Gastrocnemius medialis (tissue), 4 donors: ENCODE results near the gene SLCO3A1. TPM values are rescaled to one million over a fixed set of nuclear protein-coding genes. Genes with fewer than 3 reads are reported as not detected.

Source experiments
- ATAC-seq, 2 donors: fragments of 150-250 bp; one replicate each; pipeline ENCODE4 v1.9.1; 2016
- DNase-seq, 2 donors: peaks; one replicate each; pipeline ENCODE4 v3.0.0-alpha.2; 2019
- H3K27ac ChIP-seq, 4 donors: fragments of 200-600 bp; sonication (generic); 1 replicate in 1 of 4; 2 replicates in 3 of 4; pipeline ENCODE4 v1.5.1; 2016 to 2018; ENCODE audit warnings: mild to moderate bottlenecking in 2 of 4, moderate library complexity in 1 of 4
- H3K27me3 ChIP-seq, 3 donors: fragments of 200-600 bp; sonication (generic) in 2 of 3; 1 replicate in 1 of 3; 2 replicates in 2 of 3; pipeline versions ENCODE4 v1.5.1 to v1.6.0; 2016 to 2019; ENCODE audit warnings: mild to moderate bottlenecking in 1 of 3, moderate library complexity in 1 of 3
- H3K36me3 ChIP-seq, 2 donors: fragments of 200-600 bp; sonication (generic) in 1 of 2; one replicate each; pipeline ENCODE4 v1.5.1; 2017 to 2018
- H3K4me1 ChIP-seq, 2 donors: fragments of 200-600 bp; sonication (generic) in 1 of 2; one replicate each; pipeline ENCODE4 v1.5.1; 2016 to 2017; ENCODE audit warnings: mild to moderate bottlenecking in 2 of 2
- H3K4me3 ChIP-seq, 4 donors: fragments of 200-600 bp; sonication (generic) in 3 of 4; 1 replicate in 1 of 4; 2 replicates in 3 of 4; pipeline ENCODE4 v1.5.1; 2016 to 2019; ENCODE audit warnings: mild to moderate bottlenecking in 2 of 4
- H3K9me3 ChIP-seq, 3 donors: fragments of 200-600 bp; sonication (generic) in 2 of 3; 1 replicate in 1 of 3; 2 replicates in 2 of 3; pipeline ENCODE4 v1.5.1; 2016 to 2019
- POLR2A ChIP-seq, 2 donors: fragments of 450-650 bp; IDR thresholded peaks; one replicate each; pipeline ENCODE4 v1.6.1; 2017; ENCODE audit warnings: antibody characterized with exemption in 2 of 2, mild to moderate bottlenecking in 2 of 2, moderate library complexity in 2 of 2
- in situ Hi-C, 4 donors: fragments of 200-750 bp; cut with MboI; loops; one replicate each; pipeline versions ENCODE4 v1.15.0 to v1.8.0; 2017; ENCODE audit warnings: low sequenced_read_pairs in 4 of 4
- intact Hi-C: fragments of 100-400 bp; cut with DNase I; formaldehyde crosslinking; loops from one replicate; pipeline ENCODE4 v1.15.1; 2023; ENCODE audit warnings: low total_unique reads
- total RNA-seq, 4 donors: library from RNA; depleted of rRNA; stranded (reverse); fragments of >200 nt; gene quantifications; one replicate each; pipeline versions ENCODE4 v1.1.0 to v1.2.3, GENCODE V29; 2016
- TF ChIP-seq, protein P1 (sequence below), 5 experiments: fragments of 450-650 bp in 3 of 5; fragments of 200-600 bp in 2 of 5; sonication (generic) in 2 of 5; IDR thresholded peaks in 4 of 5; conservative IDR thresholded peaks in 1 of 5; 1 replicate in 4 of 5; 2 replicates in 1 of 5; pipeline ENCODE4 v1.5.1; 2016 to 2019; ENCODE audit warnings: antibody characterized with exemption in 5 of 5, mild to moderate bottlenecking in 3 of 5, moderate library complexity in 3 of 5

Gene SLCO3A1
- total RNA-seq, 4 donors from 2014 or later: 1.3 to 3.6 (median 3.0) TPM

DNA sequence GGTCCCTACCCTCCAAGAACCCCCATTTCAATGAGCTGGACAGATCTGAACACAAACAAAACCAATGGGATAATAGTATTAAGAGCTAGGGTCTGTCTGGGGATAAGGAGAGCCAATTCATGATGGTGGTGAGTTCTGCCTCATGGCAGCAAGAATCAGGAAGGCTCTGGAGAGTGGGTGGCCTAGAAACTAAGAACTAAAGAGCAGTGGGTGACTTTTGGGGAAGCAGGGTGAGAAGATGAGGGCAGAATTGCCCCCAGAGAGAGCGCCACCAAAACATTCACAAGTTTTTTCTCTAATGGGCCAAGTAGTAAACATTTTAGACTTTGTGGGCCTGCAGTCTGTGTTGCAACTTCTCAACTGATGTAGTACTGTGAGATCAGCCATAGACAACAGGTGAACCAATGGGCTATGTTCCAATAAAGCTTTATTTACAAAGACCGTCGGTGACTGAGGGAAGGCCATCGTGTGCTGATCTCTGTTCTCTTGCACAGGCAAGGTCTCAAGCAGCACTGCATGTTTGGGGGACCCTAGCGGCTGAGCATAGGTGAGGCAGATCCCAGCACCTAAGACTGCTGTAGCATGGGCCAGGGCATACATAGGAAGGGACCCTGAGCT lies 314.7 kb downstream of the SLCO3A1 start:
- H3K27me3 ChIP-seq: no peaks in the 10 kb centered on the region
- no peak for DNase-seq
- no peak overlapping the region for H3K27ac ChIP-seq
- no peaks in the 10 kb centered on the region for H3K9me3 ChIP-seq
- no peaks in the 10 kb centered on the region for H3K4me1 ChIP-seq
- H3K4me3 ChIP-seq: no peak overlapping the region
- TF ChIP-seq, protein P1, sequence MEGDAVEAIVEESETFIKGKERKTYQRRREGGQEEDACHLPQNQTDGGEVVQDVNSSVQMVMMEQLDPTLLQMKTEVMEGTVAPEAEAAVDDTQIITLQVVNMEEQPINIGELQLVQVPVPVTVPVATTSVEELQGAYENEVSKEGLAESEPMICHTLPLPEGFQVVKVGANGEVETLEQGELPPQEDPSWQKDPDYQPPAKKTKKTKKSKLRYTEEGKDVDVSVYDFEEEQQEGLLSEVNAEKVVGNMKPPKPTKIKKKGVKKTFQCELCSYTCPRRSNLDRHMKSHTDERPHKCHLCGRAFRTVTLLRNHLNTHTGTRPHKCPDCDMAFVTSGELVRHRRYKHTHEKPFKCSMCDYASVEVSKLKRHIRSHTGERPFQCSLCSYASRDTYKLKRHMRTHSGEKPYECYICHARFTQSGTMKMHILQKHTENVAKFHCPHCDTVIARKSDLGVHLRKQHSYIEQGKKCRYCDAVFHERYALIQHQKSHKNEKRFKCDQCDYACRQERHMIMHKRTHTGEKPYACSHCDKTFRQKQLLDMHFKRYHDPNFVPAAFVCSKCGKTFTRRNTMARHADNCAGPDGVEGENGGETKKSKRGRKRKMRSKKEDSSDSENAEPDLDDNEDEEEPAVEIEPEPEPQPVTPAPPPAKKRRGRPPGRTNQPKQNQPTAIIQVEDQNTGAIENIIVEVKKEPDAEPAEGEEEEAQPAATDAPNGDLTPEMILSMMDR (IDR thresholded peaks at IDR 0.05 in 4 of 5, conservative IDR thresholded peaks at IDR 0.05 in 1 of 5): no peak
- no peak for TF ChIP-seq POLR2A (IDR thresholded peaks at IDR 0.05)
- in situ Hi-C loops (loop anchor here in 1 of 4 donors (25.0 kb wide), 1 partner anchor 94 kb away; no protein-coding TSS in a partner anchor), intact Hi-C loops (no loop called here)
- ATAC-seq: no peak
- no peaks in the 10 kb centered on the region for H3K36me3 ChIP-seq

DNA sequence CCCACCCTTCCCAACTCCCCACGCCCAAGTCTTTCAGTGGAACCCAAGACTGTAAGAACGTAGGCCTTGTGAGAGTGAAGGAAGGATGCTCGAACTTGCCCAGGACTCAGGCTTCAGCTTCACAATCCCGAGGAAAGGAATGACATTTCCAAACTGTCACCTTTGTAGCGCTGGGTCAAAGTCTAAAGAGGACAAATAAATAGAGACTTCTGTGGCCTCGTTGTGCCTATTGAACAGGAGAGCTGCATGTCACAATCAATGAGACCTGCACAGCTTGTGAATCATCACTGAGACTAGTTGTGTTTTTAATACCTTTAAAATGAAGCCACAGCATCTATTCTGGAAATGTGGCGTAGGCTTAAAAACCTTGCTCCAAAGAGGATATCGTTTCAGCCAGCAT lies 317.4 kb downstream of the SLCO3A1 start:
- no peaks in the 10 kb centered on the region for H3K4me1 ChIP-seq
- H3K4me3 ChIP-seq: no peak overlapping the region
- H3K36me3 ChIP-seq: no peaks in the 10 kb centered on the region
- no peak overlapping the region for H3K27ac ChIP-seq
- ATAC-seq: no peak
- in situ Hi-C loops: loop anchor here in 1 of 4 donors (25.0 kb wide), 1 partner anchor 91 kb away; no protein-coding TSS in a partner anchor
- H3K9me3 ChIP-seq: no peaks in the 10 kb centered on the region
- TF ChIP-seq, protein P1 (IDR thresholded peaks at IDR 0.05 in 4 of 5, conservative IDR thresholded peaks at IDR 0.05 in 1 of 5): no peak
- no peak for TF ChIP-seq POLR2A (IDR thresholded peaks at IDR 0.05)
- no peak for DNase-seq
- intact Hi-C loops: no loop called here
- H3K27me3 ChIP-seq: no peaks in the 10 kb centered on the region

DNA sequence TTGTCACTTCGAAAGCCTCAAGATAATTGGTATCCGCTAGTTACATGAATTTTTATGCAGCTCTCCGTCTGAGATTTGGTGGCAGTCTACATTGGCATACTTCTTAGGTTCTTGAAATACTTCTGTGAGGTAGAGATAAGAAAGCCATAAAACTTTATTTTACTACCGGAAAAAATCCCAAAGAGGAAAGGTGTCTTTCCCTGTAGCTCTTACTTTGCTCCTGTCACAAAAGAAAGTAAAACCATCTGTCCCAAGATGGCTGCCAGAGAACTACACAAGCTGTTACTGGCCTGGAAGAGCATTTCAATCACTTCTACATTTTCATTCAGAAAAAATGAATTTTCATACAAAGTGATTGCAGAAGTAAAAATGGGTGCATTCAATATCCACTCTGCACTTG lies 325.4 kb downstream of the SLCO3A1 start:
- no peak for ATAC-seq
- H3K9me3 ChIP-seq: no peaks in the 10 kb centered on the region
- DNase-seq: no peak
- no peak for TF ChIP-seq POLR2A (IDR thresholded peaks at IDR 0.05)
- TF ChIP-seq, protein P1 (IDR thresholded peaks at IDR 0.05 in 4 of 5, conservative IDR thresholded peaks at IDR 0.05 in 1 of 5): no peak
- intact Hi-C loops: no loop called here
- H3K4me3 ChIP-seq: no peak overlapping the region
- H3K36me3 ChIP-seq: no peaks in the 10 kb centered on the region
- H3K27ac ChIP-seq: no peak overlapping the region
- H3K27me3 ChIP-seq: no peaks in the 10 kb centered on the region
- H3K4me1 ChIP-seq: peaks cover 0 to under 1% of the 10 kb centered on the region in 2 donors
- in situ Hi-C loops: no loop called here

GRCh38 chr15:92184142-92184541 lies 330.6 kb downstream of the SLCO3A1 start:
- Histone ChIP-seq H3K36me3 (no peaks in the 10 kb centered on the region), H3K4me1 (peaks cover 0 to 7% of the 10 kb centered on the region in 2 donors), H3K9me3 (no peaks in the 10 kb centered on the region), H3K27me3 (no peaks in the 10 kb centered on the region), H3K4me3 (no peak overlapping the region), H3K27ac (no peak overlapping the region)
- TF ChIP-seq, protein P1 (IDR thresholded peaks at IDR 0.05 in 4 of 5, conservative IDR thresholded peaks at IDR 0.05 in 1 of 5): no peak
- no peak for TF ChIP-seq POLR2A (IDR thresholded peaks at IDR 0.05)
- ATAC-seq (no peak), DNase-seq (no peak)
- in situ Hi-C loops (no loop called here), intact Hi-C loops (no loop called here)
